HUES6 (cell line): ENCODE data around the gene UBAC2.

Experiments
- H3K27ac ChIP-seq: 2 replicates; pipeline ENCODE4 v1.7.0; 2013; ENCODE audit warnings: low read depth, mild to moderate bottlenecking, low read length, inconsistent platforms
- H3K27me3 ChIP-seq: 2 replicates; pipeline ENCODE4 v1.6.1; 2013; ENCODE audit warnings: low read length; ENCODE audit not compliant: control insufficient read depth, insufficient read depth
- H3K36me3 ChIP-seq: 2 replicates; pipeline ENCODE4 v1.6.1; 2013; ENCODE audit warnings: low read length; ENCODE audit not compliant: control insufficient read depth, insufficient read depth
- H3K4me1 ChIP-seq: 2 replicates; pipeline ENCODE4 v1.6.1; 2013; ENCODE audit warnings: low read length; ENCODE audit not compliant: control insufficient read depth, insufficient read depth
- H3K4me3 ChIP-seq: 2 replicates; pipeline ENCODE4 v1.5.1; 2013; ENCODE audit warnings: low read depth, low read length
- H3K9ac ChIP-seq: one replicate; pipeline ENCODE4 v1.6.1; 2013; ENCODE audit warnings: mild to moderate bottlenecking, low read length
- H3K9me3 ChIP-seq: 2 replicates; pipeline ENCODE4 v1.6.1; 2013; ENCODE audit warnings: low read depth, low read length; ENCODE audit not compliant: control insufficient read depth, insufficient read depth

The UBAC2 gene

GRCh38 chr13:99312493-99312883 lies 111.8 kb downstream of the UBAC2 start:
- Histone ChIP-seq H3K36me3 (peaks cover 14% of the 10 kb centered on the region; the same call in 1 of the 2 replicates), H3K4me3 (no peak overlapping the region), H3K27ac (no peak overlapping the region), H3K4me1 (peaks cover 3% of the 10 kb centered on the region; the same call in 1 of the 2 replicates), H3K9ac (no peak overlapping the region), H3K27me3 (no peaks in the 10 kb centered on the region), H3K9me3 (no peaks in the 10 kb centered on the region)

GRCh38 chr13:99313501-99313900 lies 112.8 kb downstream of the UBAC2 start:
- no peak overlapping the region for H3K27ac ChIP-seq

GRCh38 chr13:99313941-99314340 lies 113.3 kb downstream of the UBAC2 start:
- peaks cover 3% of the 10 kb centered on the region; the same call in 1 of the 2 replicates for H3K4me1 ChIP-seq
- H3K4me3 ChIP-seq = no peak overlapping the region
- peaks cover 11% of the 10 kb centered on the region; the same call in 1 of the 2 replicates for H3K36me3 ChIP-seq
- H3K9me3 ChIP-seq = no peaks in the 10 kb centered on the region
- no peak overlapping the region for H3K27ac ChIP-seq
- H3K9ac ChIP-seq = no peak overlapping the region
- no peaks in the 10 kb centered on the region for H3K27me3 ChIP-seq

More at GRCh38 chr13:99313501-99313900, 112.8 kb downstream of the UBAC2 start:
- no peak overlapping the region for H3K9ac ChIP-seq
- no peaks in the 10 kb centered on the region for H3K9me3 ChIP-seq
- H3K27me3 ChIP-seq = no peaks in the 10 kb centered on the region
- H3K4me1 ChIP-seq = peaks cover 3% of the 10 kb centered on the region; the same call in 1 of the 2 replicates
- H3K36me3 ChIP-seq = peaks cover 13% of the 10 kb centered on the region; the same call in 1 of the 2 replicates
- no peak overlapping the region for H3K4me3 ChIP-seq

- Histone ChIP-seq H3K27me3 (no peaks in the 10 kb centered on the region), H3K9me3 (no peaks in the 10 kb centered on the region), H3K4me1 (peaks cover 3% of the 10 kb centered on the region; the same call in 1 of the 2 replicates), H3K4me3 (no peak overlapping the region), H3K9ac (no peak overlapping the region), H3K36me3 (peaks cover 16% of the 10 kb centered on the region), H3K27ac (no peak overlapping the region)
These were observed 114.1 kb downstream of the UBAC2 start for GRCh38 chr13:99314640-99315176.

GRCh38 chr13:99315186-99315585 lies 114.5 kb downstream of the UBAC2 start:
- H3K9ac ChIP-seq = no peak overlapping the region
- peaks cover 3% of the 10 kb centered on the region; the same call in 1 of the 2 replicates for H3K4me1 ChIP-seq
- no peaks in the 10 kb centered on the region for H3K27me3 ChIP-seq
- peaks cover 18% of the 10 kb centered on the region for H3K36me3 ChIP-seq
- no peak overlapping the region for H3K4me3 ChIP-seq
- no peaks in the 10 kb centered on the region for H3K9me3 ChIP-seq
- H3K27ac ChIP-seq = no peak overlapping the region

- Histone ChIP-seq H3K9me3 (no peaks in the 10 kb centered on the region), H3K4me1 (peaks cover 3% of the 10 kb centered on the region; the same call in 1 of the 2 replicates), H3K27ac (no peak overlapping the region), H3K27me3 (no peaks in the 10 kb centered on the region), H3K9ac (no peak overlapping the region), H3K4me3 (no peak overlapping the region), H3K36me3 (peaks cover 18% of the 10 kb centered on the region)
These were observed 115.6 kb downstream of the UBAC2 start for GRCh38 chr13:99316224-99316623.

- Histone ChIP-seq H3K4me1 (peaks cover 3% of the 10 kb centered on the region; the same call in 1 of the 2 replicates), H3K27ac (no peak overlapping the region), H3K4me3 (no peak overlapping the region), H3K36me3 (peaks cover 18% of the 10 kb centered on the region), H3K27me3 (no peaks in the 10 kb centered on the region), H3K9me3 (no peaks in the 10 kb centered on the region), H3K9ac (no peak overlapping the region)
These were observed 116.1 kb downstream of the UBAC2 start for GRCh38 chr13:99316657-99317256.

- Histone ChIP-seq H3K27me3 (no peaks in the 10 kb centered on the region), H3K9me3 (no peaks in the 10 kb centered on the region), H3K4me1 (no peaks in the 10 kb centered on the region), H3K4me3 (no peak overlapping the region), H3K27ac (no peak overlapping the region), H3K9ac (no peak overlapping the region), H3K36me3 (peaks cover 28% of the 10 kb centered on the region)
These were observed 120.2 kb downstream of the UBAC2 start for GRCh38 chr13:99320693-99321481.

GRCh38 chr13:99321709-99322108 lies 121.1 kb downstream of the UBAC2 start:
- Histone ChIP-seq H3K9me3 (no peaks in the 10 kb centered on the region), H3K27ac (no peak overlapping the region), H3K4me3 (no peak overlapping the region)

GRCh38 chr13:99322297-99323103 lies 121.8 kb downstream of the UBAC2 start:
- H3K36me3 ChIP-seq = peaks cover 19% of the 10 kb centered on the region; the same call in 1 of the 2 replicates
- H3K27me3 ChIP-seq = no peaks in the 10 kb centered on the region
- H3K27ac ChIP-seq = no peak overlapping the region
- H3K9me3 ChIP-seq = no peaks in the 10 kb centered on the region
- no peak overlapping the region for H3K9ac ChIP-seq
- no peak overlapping the region for H3K4me3 ChIP-seq
- no peaks in the 10 kb centered on the region for H3K4me1 ChIP-seq

More at GRCh38 chr13:99321709-99322108, 121.1 kb downstream of the UBAC2 start:
- Histone ChIP-seq H3K27me3 (no peaks in the 10 kb centered on the region), H3K36me3 (peaks cover 21% of the 10 kb centered on the region), H3K4me1 (no peaks in the 10 kb centered on the region), H3K9ac (no peak overlapping the region)
